ENCODE measurements around the gene NFAM1. TPM values are rescaled to one million over a fixed set of nuclear protein-coding genes. Genes with fewer than 3 reads are reported as not detected.

The NFAM1 gene
- total RNA-seq, 1 experiment from 2014 or later, result 0.12 TPM

DNA sequence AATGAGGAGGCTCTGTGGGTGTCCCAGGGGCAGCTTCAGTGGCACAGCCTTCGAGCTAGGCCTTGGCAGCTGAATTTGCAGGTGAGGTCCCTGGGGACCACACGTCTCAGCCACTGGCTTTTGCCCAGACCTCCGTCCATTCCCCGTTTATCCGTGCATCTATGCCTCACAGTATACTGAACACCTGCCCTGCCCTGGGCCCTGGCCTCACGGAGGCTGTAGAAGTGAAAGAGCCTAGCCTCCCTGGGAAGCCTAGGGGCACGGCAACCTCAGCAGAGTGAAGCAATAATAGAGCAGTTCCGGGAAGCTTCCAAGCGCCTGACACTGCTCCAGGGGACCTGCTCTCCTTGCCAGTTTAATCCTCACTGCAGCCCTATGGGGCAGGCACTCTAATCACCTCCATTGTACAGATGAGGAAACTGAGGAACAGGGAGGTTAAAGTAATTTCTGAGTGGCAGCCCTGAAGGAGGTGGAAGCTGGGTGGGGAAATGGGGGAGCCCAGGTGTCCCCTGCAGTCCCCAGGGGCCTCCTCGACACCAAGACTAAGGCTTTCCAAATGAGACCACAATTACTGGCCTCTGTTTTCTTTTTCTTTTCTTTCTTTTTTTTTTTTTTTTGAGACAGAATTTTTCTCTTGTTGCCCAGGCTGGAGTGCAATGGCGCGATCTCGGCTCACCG, 2.7 kb upstream of the NFAM1 start:
- Histone ChIP-seq H4K20me1 (ENCODE audit: insufficient read depth) (no peaks in the 10 kb centered on the region), H3K36me3 (ENCODE audit: control insufficient read depth in 1 of 2, insufficient read depth in 2 of 2, low read length in 2 of 2) (no peaks in the 10 kb centered on the region), H2AFZ (ENCODE audit: low read depth, low read length, poor library complexity, severe bottlenecking) (no peak overlapping the region), H3K9me3 (ENCODE audit: control insufficient read depth in 1 of 2, insufficient read depth in 1 of 2, low read depth in 1 of 2, low read length in 2 of 2) (no peaks in the 10 kb centered on the region), H3K4me1 (ENCODE audit: control insufficient read depth in 1 of 2, insufficient read depth in 2 of 2, low read length in 2 of 2) (peaks cover 0 to 16% of the 10 kb centered on the region in 2 experiments; a peak in 3 of 4 replicates), H3K9me2 (ENCODE audit: insufficient read depth) (no peaks in the 10 kb centered on the region), H3K4me2 (ENCODE audit: low read length) (no peak overlapping the region), H3K27ac (ENCODE audit: low read depth, low read length) (no peak overlapping the region), H3K79me2 (ENCODE audit: insufficient read depth, low read length) (no peaks in the 10 kb centered on the region), H3K27me3 (ENCODE audit: insufficient read depth, low read length) (no peaks in the 10 kb centered on the region), H3K9ac (ENCODE audit: low read length) (no peak overlapping the region), H3K4me3 (replicated peaks in 1 of 2; ENCODE audit: low read depth in 1 of 2, low read length in 2 of 2) (no peak overlapping the region)
- TF ChIP-seq ELF1 (IDR thresholded peaks at IDR 0.05; ENCODE audit: borderline replicate concordance, low read depth) (no peak), CBX3 (IDR thresholded peaks at IDR 0.05; ENCODE audit: low read depth) (no peak), SIN3A (IDR thresholded peaks at IDR 0.05; ENCODE audit: low read depth) (no peak), TCF7L2 (IDR thresholded peaks at IDR 0.05; ENCODE audit: borderline replicate concordance, extremely low read depth, insufficient read depth, insufficient read length) (no peak), FOSL1 (IDR thresholded peaks at IDR 0.05; ENCODE audit: low read depth) (no peak), EZH2 (IDR thresholded peaks at IDR 0.05) (no peak)
- CTCF ChIA-PET, result interaction anchor here (1.0 to 1.6 kb wide), 3 partner anchors 9 to 266 kb away, joined by 4 to 5 read pairs (median 4); no protein-coding TSS in a partner anchor
- RAD21 ChIA-PET (ENCODE audit: low non-redundant PET in 1 of 2, low total read pairs in 2 of 2, uncharacterized antibody in 2 of 2, unreplicated experiment in 2 of 2), result no interaction called here
- no peak for ATAC-seq
- POLR2A ChIA-PET, result no interaction called here
- DNase-seq (ENCODE audit: low read depth, low spot score), result no peak
- intact Hi-C loops (cut with micrococcal nuclease), result loop anchor here (5.0 kb wide), 1 partner anchor 158 kb away; no protein-coding TSS in a partner anchor
- BruUV-seq (replicated peaks), result no TSS peak

DNA sequence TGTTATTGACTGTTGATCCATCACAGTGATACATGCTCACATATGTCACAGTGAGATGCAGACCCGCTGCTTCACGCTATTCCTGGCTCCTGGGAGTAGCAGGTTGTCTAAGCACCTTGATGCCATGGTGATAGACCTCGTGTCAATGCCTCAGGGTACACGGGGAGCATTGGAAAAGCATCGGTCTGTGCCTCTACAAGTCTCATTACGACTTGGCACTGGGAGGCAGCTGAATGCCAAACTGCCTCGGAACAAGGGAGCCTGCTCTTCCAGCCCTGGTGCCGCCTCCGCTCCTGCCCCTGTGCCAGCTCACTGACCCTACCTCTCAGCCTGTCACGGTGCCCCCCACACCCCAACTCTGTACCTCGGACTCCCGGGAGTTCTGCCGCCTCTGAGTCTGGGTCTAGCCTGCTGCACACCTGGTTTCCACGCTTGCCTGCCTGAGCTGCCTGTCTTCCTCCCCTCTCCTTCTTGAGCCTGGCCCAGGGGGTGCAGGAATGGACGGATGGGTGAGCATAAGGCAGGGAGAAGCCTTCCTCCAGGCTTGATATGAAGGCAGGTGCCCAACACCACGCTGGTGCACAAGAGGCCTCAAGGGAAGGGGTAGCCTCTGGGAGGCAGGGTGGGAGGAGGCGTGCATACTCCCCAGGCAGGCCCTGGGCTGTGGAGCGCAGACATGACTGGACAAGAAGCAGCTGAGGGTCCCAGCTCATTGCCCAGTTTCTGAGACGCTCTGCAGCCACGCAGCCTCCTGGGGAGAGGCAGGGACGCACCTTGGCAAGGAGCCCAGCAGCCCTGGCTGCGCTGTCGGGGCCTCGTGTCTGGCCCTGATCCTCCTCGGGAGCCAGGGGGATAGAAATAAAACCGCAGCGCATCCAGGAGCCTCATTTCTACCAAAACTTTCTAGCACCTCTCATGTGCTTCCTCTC, 1.8 kb upstream of the NFAM1 start:
- Histone ChIP-seq H2AFZ (ENCODE audit: low read depth, low read length, poor library complexity, severe bottlenecking) (no peak overlapping the region), H3K4me2 (ENCODE audit: low read length) (no peak overlapping the region), H3K9me3 (ENCODE audit: control insufficient read depth in 1 of 2, insufficient read depth in 1 of 2, low read depth in 1 of 2, low read length in 2 of 2) (no peaks in the 10 kb centered on the region), H3K4me3 (replicated peaks in 1 of 2; ENCODE audit: low read depth in 1 of 2, low read length in 2 of 2) (no peak overlapping the region), H4K20me1 (ENCODE audit: insufficient read depth) (no peaks in the 10 kb centered on the region), H3K36me3 (ENCODE audit: control insufficient read depth in 1 of 2, insufficient read depth in 2 of 2, low read length in 2 of 2) (no peaks in the 10 kb centered on the region), H3K27ac (ENCODE audit: low read depth, low read length) (no peak overlapping the region), H3K9ac (ENCODE audit: low read length) (no peak overlapping the region), H3K4me1 (ENCODE audit: control insufficient read depth in 1 of 2, insufficient read depth in 2 of 2, low read length in 2 of 2) (peaks cover 0 to 14% of the 10 kb centered on the region in 2 experiments; a peak in 3 of 4 replicates), H3K79me2 (ENCODE audit: insufficient read depth, low read length) (no peaks in the 10 kb centered on the region), H3K9me2 (ENCODE audit: insufficient read depth) (no peaks in the 10 kb centered on the region), H3K27me3 (ENCODE audit: insufficient read depth, low read length) (no peaks in the 10 kb centered on the region)
- ChIA-PET POLR2A (no interaction called here), CTCF (interaction anchor here (0.6 to 1.0 kb wide), 2 partner anchors 265 to 480 kb away, joined by 3 to 4 read pairs; no protein-coding TSS in a partner anchor), RAD21 (ENCODE audit: low non-redundant PET in 1 of 2, low total read pairs in 2 of 2, uncharacterized antibody in 2 of 2, unreplicated experiment in 2 of 2) (no interaction called here)
- intact Hi-C loops (cut with micrococcal nuclease), result no loop called here
- DNase-seq (ENCODE audit: low read depth, low spot score) (no peak), ATAC-seq (no peak)
- TF ChIP-seq, protein P1, sequence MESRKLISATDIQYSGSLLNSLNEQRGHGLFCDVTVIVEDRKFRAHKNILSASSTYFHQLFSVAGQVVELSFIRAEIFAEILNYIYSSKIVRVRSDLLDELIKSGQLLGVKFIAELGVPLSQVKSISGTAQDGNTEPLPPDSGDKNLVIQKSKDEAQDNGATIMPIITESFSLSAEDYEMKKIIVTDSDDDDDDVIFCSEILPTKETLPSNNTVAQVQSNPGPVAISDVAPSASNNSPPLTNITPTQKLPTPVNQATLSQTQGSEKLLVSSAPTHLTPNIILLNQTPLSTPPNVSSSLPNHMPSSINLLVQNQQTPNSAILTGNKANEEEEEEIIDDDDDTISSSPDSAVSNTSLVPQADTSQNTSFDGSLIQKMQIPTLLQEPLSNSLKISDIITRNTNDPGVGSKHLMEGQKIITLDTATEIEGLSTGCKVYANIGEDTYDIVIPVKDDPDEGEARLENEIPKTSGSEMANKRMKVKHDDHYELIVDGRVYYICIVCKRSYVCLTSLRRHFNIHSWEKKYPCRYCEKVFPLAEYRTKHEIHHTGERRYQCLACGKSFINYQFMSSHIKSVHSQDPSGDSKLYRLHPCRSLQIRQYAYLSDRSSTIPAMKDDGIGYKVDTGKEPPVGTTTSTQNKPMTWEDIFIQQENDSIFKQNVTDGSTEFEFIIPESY (IDR thresholded peaks at IDR 0.05; ENCODE audit: extremely low read depth, insufficient replicate concordance, low read length), result no peak
- TF ChIP-seq POLR2A (IDR thresholded peaks at IDR 0.05; ENCODE audit: borderline replicate concordance, extremely low read depth, insufficient read depth, insufficient read length), result no peak
- TF ChIP-seq EZH2 (IDR thresholded peaks at IDR 0.05), result no peak
- no peak for TF ChIP-seq EGR1 (IDR thresholded peaks at IDR 0.05; ENCODE audit: low read depth)
- no peak for TF ChIP-seq RAD21 (IDR thresholded peaks at IDR 0.05; ENCODE audit: low read depth)
- no TSS peak for BruUV-seq (replicated peaks)
